NCI-H1694 (cell line): ENCODE data around the gene ENG.
"Not testable (repeated sequence)": the region's sequence is repeated elsewhere in the genome, so short reads cannot be mapped to it uniquely, and the experiment has no call there.

ENCODE experiments used
- DNase-seq: peaks from one replicate; lab custom pipeline; 2025; lab: John Stamatoyannopoulos, UW

The ENG gene

GRCh38 chr9:127854184-127854806 lies at the start of gene ENG:
Gene ENG (minus strand): TSS chr9:127854658. CDS start chr9:127854355, 303 bp downstream.
- no peak for DNase-seq

- DNase-seq: no peak
These were observed 49.4 kb upstream of the ENG start for GRCh38 chr9:127903557-127904475.

- no peak for DNase-seq
These were observed 44.9 kb upstream of the ENG start, which contains the start of gene ST6GALNAC6 for GRCh38 chr9:127899128-127899943. Gene ST6GALNAC6 (minus strand): TSS chr9:127899603. CDS start chr9:127897981, 1,622 bp downstream.

- DNase-seq: no peak
These were observed 44.1 kb upstream of the ENG start for GRCh38 chr9:127898433-127899127.

- DNase-seq: no peak
These were observed 42.8 kb upstream of the ENG start for GRCh38 chr9:127897193-127897692.

- no peak for DNase-seq
These were observed 42.1 kb upstream of the ENG start for GRCh38 chr9:127896395-127897192.

GRCh38 chr9:127895811-127896210 lies 41.4 kb upstream of the ENG start:
- DNase-seq: no peak

- no peak for DNase-seq
These were observed 38.9 kb upstream of the ENG start for GRCh38 chr9:127893392-127893791.

- DNase-seq: no peak
These were observed 38.4 kb upstream of the ENG start for GRCh38 chr9:127892831-127893230.

- DNase-seq: no peak
These were observed 35.6 kb upstream of the ENG start for GRCh38 chr9:127890053-127890452.

GRCh38 chr9:127887792-127888191 lies 33.3 kb upstream of the ENG start:
- no peak for DNase-seq

- no peak for DNase-seq
These were observed 32.0 kb upstream of the ENG start for GRCh38 chr9:127886401-127886972.

GRCh38 chr9:127885508-127886281 lies 31.2 kb upstream of the ENG start:
- DNase-seq: no peak

GRCh38 chr9:127884976-127885490 lies 30.6 kb upstream of the ENG start:
- no peak for DNase-seq

- DNase-seq: no peak
These were observed 30.0 kb upstream of the ENG start for GRCh38 chr9:127884427-127884911.

- peak; percentile 92 for DNase-seq
These were observed 29.5 kb upstream of the ENG start for GRCh38 chr9:127883959-127884358.

GRCh38 chr9:127881715-127882114 lies 27.3 kb upstream of the ENG start:
- DNase-seq: not testable (repeated sequence)

GRCh38 chr9:127880143-127880542 lies 25.7 kb upstream of the ENG start:
- no peak for DNase-seq
